Measurements from ENCODE around the gene TESK2. TPM values are rescaled to one million over a fixed set of nuclear protein-coding genes. Genes with fewer than 3 reads are reported as not detected.

Gene TESK2
- total and polyA plus RNA-seq, 2 of the 8 experiments (the other 6 are each of a cell fraction or from before 2014, with no cell fraction given), result 10.8 to 12.6 TPM

DNA sequence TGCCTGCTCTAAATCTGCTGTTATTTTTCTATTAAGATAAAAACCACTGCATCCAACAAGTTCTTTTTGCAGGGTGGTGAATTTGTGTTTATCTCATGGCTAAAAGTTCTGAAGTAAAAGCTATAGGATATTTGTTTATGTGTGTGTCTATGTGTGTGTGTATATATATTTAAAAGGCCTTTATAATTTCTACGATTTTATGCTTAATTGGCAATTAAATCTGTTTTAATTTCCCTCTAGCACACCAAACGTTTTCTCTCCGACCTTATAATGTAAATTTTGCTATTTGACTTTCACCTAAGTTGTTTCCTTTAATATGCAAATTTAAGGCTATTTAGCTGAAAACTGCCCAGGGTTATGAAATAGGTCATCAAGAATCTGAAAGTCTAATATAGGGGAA, 184.1 kb downstream of the TESK2 start:
- no peak overlapping the region for H2AK5ac ChIP-seq (ENCODE audit: low read depth, low read length)
- H3K9me3 ChIP-seq (ENCODE audit: insufficient read depth in 2 of 2, low read depth in 1 of 2, low read length in 1 of 2), result no peaks in the 10 kb centered on the region; a peak in 1 of 4 replicates
- H3K27me3 ChIP-seq (replicated peaks in 1 of 4; ENCODE audit: control insufficient read depth in 3 of 4, extremely low read depth in 1 of 4, insufficient read depth in 3 of 4, low read length in 3 of 4), result no peaks in the 10 kb centered on the region
- no peak overlapping the region for H2BK15ac ChIP-seq (ENCODE audit: low read length)
- no peak overlapping the region for H3K14ac ChIP-seq (ENCODE audit: insufficient read length)
- no peak overlapping the region for H3K9ac ChIP-seq (replicated peaks in 1 of 4; ENCODE audit: extremely low read depth in 1 of 4, low read depth in 3 of 4, low read length in 3 of 4)
- H4K20me1 ChIP-seq (replicated peaks in 1 of 2; ENCODE audit: control insufficient read depth in 1 of 2, insufficient read depth in 2 of 2, low read length in 2 of 2), result no peaks in the 10 kb centered on the region
- no peak overlapping the region for H2BK120ac ChIP-seq (replicated peaks; ENCODE audit: low read depth, low read length)
- no peak overlapping the region for H3K56ac ChIP-seq (replicated peaks; ENCODE audit: insufficient read length, low read depth, low read length)
- DNase-seq (ENCODE audit: low read depth in 1 of 2, low spot score in 2 of 2), result no peak
- no peak for FAIRE-seq
- H2AFZ ChIP-seq (ENCODE audit: low read length), result no peak overlapping the region
- ChIA-PET CTCF (ENCODE audit: partially characterized antibody) (interaction anchor here (0.6 to 19.1 kb wide), 4 partner anchors 17 to 512 kb away, joined by 3 to 424 read pairs (median 4); partner anchors contain the start of genes HECTD3 and UROD), POLR2A (ENCODE audit: partially characterized antibody) (interaction anchor here (1.0 to 9.9 kb wide), 7 partner anchors 8 to 585 kb away, joined by 3 to 194 read pairs (median 11); partner anchors contain the start of genes HECTD3, HPDL, MUTYH and PRDX1)
- no peaks in the 10 kb centered on the region; a peak in 1 of 4 replicates for H3K79me2 ChIP-seq (ENCODE audit: control insufficient read depth in 1 of 2, insufficient read depth in 2 of 2, low read length in 2 of 2)
- no peak overlapping the region for H2BK12ac ChIP-seq (ENCODE audit: low read depth, low read length)
- H4K8ac ChIP-seq (ENCODE audit: extremely low read depth, insufficient read depth, low read length), result no peak overlapping the region
- H3K36me3 ChIP-seq (ENCODE audit: control insufficient read depth in 2 of 4, insufficient read depth in 4 of 4, low read length in 3 of 4), result no peaks in the 10 kb centered on the region; a peak in 1 of 8 replicates
- no peak overlapping the region for H3K23ac ChIP-seq (ENCODE audit: insufficient read length)
- H2BK20ac ChIP-seq (ENCODE audit: low read length), result no peak overlapping the region
- no peaks in the 10 kb centered on the region for H3K79me1 ChIP-seq (ENCODE audit: low read depth, low read length)
- H4K5ac ChIP-seq (ENCODE audit: insufficient read length, low read depth, low read length), result no peak overlapping the region
- H3K23me2 ChIP-seq (ENCODE audit: low read depth, low read length), result peaks cover 2% of the 10 kb centered on the region
- H4K91ac ChIP-seq (replicated peaks; ENCODE audit: insufficient read length, low read length), result no peak overlapping the region
- H3K4me3 ChIP-seq (ENCODE audit: extremely low read depth in 1 of 4, insufficient read depth in 2 of 4, low read depth in 3 of 4, low read length in 4 of 4), result peak overlapping the region in 1 of 4 experiments; percentile 28; a peak in 1 of 8 replicates
- no peak overlapping the region for H3K4ac ChIP-seq (replicated peaks; ENCODE audit: insufficient read length, low read depth, low read length)
- H3K4me1 ChIP-seq (replicated peaks in 1 of 4; ENCODE audit: control insufficient read depth in 3 of 4, insufficient read depth in 4 of 4, low read length in 3 of 4), result peaks cover 13 to 19% (median 15%) of the 10 kb centered on the region in 4 experiments
- H3K27ac ChIP-seq (ENCODE audit: low read depth, low read length), result no peak overlapping the region
- H2BK5ac ChIP-seq (ENCODE audit: low read depth, low read length), result no peak overlapping the region
- TF ChIP-seq RNF2 (IDR thresholded peaks at IDR 0.05; ENCODE audit: borderline replicate concordance, low read depth, low read length, missing control alignments, poor library complexity, severe bottlenecking), result no peak
- TF ChIP-seq CBX5 (IDR thresholded peaks at IDR 0.05; ENCODE audit: low read depth, low read length), result no peak
- no peak for TF ChIP-seq GTF2F1 (IDR thresholded peaks at IDR 0.05; ENCODE audit: borderline replicate concordance, low read depth, low read length)
- TF ChIP-seq RXRA (IDR thresholded peaks at IDR 0.05; ENCODE audit: insufficient read depth, low read depth, low read length), result no peak
- TF ChIP-seq, protein P1, sequence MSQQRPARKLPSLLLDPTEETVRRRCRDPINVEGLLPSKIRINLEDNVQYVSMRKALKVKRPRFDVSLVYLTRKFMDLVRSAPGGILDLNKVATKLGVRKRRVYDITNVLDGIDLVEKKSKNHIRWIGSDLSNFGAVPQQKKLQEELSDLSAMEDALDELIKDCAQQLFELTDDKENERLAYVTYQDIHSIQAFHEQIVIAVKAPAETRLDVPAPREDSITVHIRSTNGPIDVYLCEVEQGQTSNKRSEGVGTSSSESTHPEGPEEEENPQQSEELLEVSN (IDR thresholded peaks at IDR 0.05), result no peak
- TF ChIP-seq MAFK (IDR thresholded peaks at IDR 0.05; ENCODE audit: low read depth, low read length), result peak; percentile 7; the same call in 1 of the 2 replicates
- no peak for TF ChIP-seq SP1 (IDR thresholded peaks at IDR 0.05; ENCODE audit: low read depth, low read length)
- TF ChIP-seq SRF (IDR thresholded peaks at IDR 0.05; ENCODE audit: low read depth, low read length), result no peak
- no peak overlapping the region for H3K18ac ChIP-seq (ENCODE audit: extremely low read depth, low read length)
- peak overlapping the region in 1 of 2 experiments; percentile 64; a peak in 2 of 4 replicates for H3K4me2 ChIP-seq (ENCODE audit: insufficient read depth in 1 of 2, low read depth in 2 of 2, low read length in 2 of 2)
- 32% methylated on average over 3 of the region's 3 CpGs; no CpG with 5 or more reads in 1 of the 2 experiments for WGBS, 2 experiments (ENCODE audit: extremely low coverage in 1 of 2, insufficient coverage in 1 of 2, insufficient read length in 1 of 2, insufficient replicate concordance in 2 of 2, low coverage in 1 of 2, low lambda C conversion rate in 2 of 2, missing lambda C conversion rate in 1 of 2)
